ENCODE measurements around the gene MSANTD7. TPM values are rescaled to one million over a fixed set of nuclear protein-coding genes. Genes with fewer than 3 reads are reported as not detected.

The MSANTD7 gene
- total and polyA plus RNA-seq, 2 of the 13 experiments (the other 11 are each of a cell fraction or from before 2014, with no cell fraction given): 3.7 to 16.7 TPM

DNA sequence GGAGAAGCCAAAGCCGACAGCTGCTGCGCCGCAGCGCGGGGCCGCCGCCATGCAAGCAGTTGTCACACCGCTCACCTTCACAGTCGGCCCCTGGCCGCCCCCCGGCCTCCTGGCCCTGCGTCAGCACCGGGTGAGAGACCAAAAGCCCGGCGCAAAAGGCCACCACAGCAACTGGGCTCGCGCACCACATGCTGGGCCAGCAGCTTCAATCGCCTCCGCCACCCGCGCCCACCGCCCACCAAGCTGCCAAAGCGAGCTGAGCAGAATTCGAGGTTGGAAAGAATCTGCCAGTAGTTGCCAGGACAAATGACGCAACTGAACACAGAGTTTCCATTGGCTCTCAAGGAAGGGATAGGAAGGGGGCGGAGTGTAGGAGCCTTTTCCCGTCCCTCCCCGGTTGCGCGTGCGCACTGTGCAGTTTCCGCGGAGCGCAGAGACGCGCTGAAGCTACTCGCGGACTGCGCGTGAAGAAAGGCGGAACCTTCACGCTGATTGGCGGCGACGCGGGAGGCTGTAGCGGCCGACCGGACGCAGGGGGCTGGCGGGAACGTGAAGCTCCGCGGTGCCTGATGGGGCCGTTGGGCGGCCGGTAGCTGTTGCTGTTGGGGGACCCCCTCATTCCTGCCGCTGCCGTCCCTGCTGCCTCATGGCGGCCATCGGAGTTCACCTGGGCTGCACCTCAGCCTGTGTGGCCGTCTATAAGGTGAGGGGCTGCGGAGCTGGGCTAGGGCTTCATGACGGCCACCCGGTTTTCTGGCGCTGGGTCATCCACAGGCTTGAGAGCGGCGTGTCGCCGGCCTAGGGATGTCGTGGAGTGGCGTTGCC lies at the start of gene MSANTD7, which contains the start of the genes CDNF and HSPA14 (continued):
- TF ChIP-seq ASH2L (IDR thresholded peaks at IDR 0.05; ENCODE audit: insufficient read length, low read depth, low read length): peak; percentile 70
- 0 out of 2 replicates have a peak, but pooled peaks have one; percentile 48 for TF ChIP-seq CAMTA2 (CRISPR knock-in tag; IDR thresholded peaks at IDR 0.05; ENCODE audit: borderline replicate concordance)
- TF ChIP-seq, protein P1, sequence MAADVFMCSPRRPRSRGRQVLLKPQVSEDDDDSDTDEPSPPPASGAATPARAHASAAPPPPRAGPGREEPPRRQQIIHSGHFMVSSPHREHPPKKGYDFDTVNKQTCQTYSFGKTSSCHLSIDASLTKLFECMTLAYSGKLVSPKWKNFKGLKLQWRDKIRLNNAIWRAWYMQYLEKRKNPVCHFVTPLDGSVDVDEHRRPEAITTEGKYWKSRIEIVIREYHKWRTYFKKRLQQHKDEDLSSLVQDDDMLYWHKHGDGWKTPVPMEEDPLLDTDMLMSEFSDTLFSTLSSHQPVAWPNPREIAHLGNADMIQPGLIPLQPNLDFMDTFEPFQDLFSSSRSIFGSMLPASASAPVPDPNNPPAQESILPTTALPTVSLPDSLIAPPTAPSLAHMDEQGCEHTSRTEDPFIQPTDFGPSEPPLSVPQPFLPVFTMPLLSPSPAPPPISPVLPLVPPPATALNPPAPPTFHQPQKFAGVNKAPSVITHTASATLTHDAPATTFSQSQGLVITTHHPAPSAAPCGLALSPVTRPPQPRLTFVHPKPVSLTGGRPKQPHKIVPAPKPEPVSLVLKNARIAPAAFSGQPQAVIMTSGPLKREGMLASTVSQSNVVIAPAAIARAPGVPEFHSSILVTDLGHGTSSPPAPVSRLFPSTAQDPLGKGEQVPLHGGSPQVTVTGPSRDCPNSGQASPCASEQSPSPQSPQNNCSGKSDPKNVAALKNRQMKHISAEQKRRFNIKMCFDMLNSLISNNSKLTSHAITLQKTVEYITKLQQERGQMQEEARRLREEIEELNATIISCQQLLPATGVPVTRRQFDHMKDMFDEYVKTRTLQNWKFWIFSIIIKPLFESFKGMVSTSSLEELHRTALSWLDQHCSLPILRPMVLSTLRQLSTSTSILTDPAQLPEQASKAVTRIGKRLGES (CRISPR knock-in tag; IDR thresholded peaks at IDR 0.05; ENCODE audit: borderline replicate concordance): no peak
- TF ChIP-seq CEBPG (CRISPR knock-in tag; IDR thresholded peaks at IDR 0.05): peak; percentile 81
- peak; percentile 90 for TF ChIP-seq BHLHE40 (IDR thresholded peaks at IDR 0.05; ENCODE audit: low read length)
- TF ChIP-seq GABPA (IDR thresholded peaks at IDR 0.05; ENCODE audit: low read depth, low read length): peak; percentile 78
- TF ChIP-seq GABPA (CRISPR knock-in tag; IDR thresholded peaks at IDR 0.05; ENCODE audit: low read depth): peak; percentile 88
- TF ChIP-seq, protein P2, sequence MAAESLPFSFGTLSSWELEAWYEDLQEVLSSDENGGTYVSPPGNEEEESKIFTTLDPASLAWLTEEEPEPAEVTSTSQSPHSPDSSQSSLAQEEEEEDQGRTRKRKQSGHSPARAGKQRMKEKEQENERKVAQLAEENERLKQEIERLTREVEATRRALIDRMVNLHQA (CRISPR knock-in tag; IDR thresholded peaks at IDR 0.05): no peak
- TF ChIP-seq MXD4 (CRISPR knock-in tag; IDR thresholded peaks at IDR 0.05): no peak
- TF ChIP-seq, protein P3, sequence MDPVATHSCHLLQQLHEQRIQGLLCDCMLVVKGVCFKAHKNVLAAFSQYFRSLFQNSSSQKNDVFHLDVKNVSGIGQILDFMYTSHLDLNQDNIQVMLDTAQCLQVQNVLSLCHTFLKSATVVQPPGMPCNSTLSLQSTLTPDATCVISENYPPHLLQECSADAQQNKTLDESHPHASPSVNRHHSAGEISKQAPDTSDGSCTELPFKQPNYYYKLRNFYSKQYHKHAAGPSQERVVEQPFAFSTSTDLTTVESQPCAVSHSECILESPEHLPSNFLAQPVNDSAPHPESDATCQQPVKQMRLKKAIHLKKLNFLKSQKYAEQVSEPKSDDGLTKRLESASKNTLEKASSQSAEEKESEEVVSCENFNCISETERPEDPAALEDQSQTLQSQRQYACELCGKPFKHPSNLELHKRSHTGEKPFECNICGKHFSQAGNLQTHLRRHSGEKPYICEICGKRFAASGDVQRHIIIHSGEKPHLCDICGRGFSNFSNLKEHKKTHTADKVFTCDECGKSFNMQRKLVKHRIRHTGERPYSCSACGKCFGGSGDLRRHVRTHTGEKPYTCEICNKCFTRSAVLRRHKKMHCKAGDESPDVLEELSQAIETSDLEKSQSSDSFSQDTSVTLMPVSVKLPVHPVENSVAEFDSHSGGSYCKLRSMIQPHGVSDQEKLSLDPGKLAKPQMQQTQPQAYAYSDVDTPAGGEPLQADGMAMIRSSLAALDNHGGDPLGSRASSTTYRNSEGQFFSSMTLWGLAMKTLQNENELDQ (CRISPR knock-in tag; IDR thresholded peaks at IDR 0.05; ENCODE audit: borderline replicate concordance): no peak
- TF ChIP-seq, protein P4, sequence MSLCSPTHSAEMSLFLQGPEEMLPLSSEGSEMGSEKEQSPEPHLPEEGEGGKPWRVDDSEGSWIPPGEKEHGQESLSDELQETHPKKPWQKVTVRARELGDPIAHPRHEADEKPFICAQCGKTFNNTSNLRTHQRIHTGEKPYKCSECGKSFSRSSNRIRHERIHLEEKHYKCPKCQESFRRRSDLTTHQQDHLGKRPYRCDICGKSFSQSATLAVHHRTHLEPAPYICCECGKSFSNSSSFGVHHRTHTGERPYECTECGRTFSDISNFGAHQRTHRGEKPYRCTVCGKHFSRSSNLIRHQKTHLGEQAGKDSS (CRISPR knock-in tag; IDR thresholded peaks at IDR 0.05; ENCODE audit: borderline replicate concordance, low read depth): no peak; the same call in 1 of the 2 replicates
- TF ChIP-seq, protein P5, sequence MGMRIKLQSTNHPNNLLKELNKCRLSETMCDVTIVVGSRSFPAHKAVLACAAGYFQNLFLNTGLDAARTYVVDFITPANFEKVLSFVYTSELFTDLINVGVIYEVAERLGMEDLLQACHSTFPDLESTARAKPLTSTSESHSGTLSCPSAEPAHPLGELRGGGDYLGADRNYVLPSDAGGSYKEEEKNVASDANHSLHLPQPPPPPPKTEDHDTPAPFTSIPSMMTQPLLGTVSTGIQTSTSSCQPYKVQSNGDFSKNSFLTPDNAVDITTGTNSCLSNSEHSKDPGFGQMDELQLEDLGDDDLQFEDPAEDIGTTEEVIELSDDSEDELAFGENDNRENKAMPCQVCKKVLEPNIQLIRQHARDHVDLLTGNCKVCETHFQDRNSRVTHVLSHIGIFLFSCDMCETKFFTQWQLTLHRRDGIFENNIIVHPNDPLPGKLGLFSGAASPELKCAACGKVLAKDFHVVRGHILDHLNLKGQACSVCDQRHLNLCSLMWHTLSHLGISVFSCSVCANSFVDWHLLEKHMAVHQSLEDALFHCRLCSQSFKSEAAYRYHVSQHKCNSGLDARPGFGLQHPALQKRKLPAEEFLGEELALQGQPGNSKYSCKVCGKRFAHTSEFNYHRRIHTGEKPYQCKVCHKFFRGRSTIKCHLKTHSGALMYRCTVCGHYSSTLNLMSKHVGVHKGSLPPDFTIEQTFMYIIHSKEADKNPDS (CRISPR knock-in tag; IDR thresholded peaks at IDR 0.05): no peak
- peak; percentile 69; the same call in 1 of the 2 replicates for TF ChIP-seq SPEN (CRISPR knock-in tag; IDR thresholded peaks at IDR 0.05; ENCODE audit: low read depth)
- TF ChIP-seq, protein P6, sequence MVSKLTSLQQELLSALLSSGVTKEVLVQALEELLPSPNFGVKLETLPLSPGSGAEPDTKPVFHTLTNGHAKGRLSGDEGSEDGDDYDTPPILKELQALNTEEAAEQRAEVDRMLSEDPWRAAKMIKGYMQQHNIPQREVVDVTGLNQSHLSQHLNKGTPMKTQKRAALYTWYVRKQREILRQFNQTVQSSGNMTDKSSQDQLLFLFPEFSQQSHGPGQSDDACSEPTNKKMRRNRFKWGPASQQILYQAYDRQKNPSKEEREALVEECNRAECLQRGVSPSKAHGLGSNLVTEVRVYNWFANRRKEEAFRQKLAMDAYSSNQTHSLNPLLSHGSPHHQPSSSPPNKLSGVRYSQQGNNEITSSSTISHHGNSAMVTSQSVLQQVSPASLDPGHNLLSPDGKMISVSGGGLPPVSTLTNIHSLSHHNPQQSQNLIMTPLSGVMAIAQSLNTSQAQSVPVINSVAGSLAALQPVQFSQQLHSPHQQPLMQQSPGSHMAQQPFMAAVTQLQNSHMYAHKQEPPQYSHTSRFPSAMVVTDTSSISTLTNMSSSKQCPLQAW (CRISPR knock-in tag; IDR thresholded peaks at IDR 0.05): peak; percentile 22
- TF ChIP-seq ZNF333 (CRISPR knock-in tag; IDR thresholded peaks at IDR 0.05; ENCODE audit: borderline replicate concordance): no peak
- TF ChIP-seq RCOR2 (CRISPR knock-in tag; IDR thresholded peaks at IDR 0.05): no peak
- TF ChIP-seq YY1 (IDR thresholded peaks at IDR 0.05; ENCODE audit: insufficient read depth, insufficient replicate concordance, low read depth, low read length): peak; percentile 82
